CD4-positive, alpha-beta memory T cell (primary cell): ENCODE data around the gene PKN2. TPM values are rescaled to one million over a fixed set of nuclear protein-coding genes. Genes with fewer than 3 reads are reported as not detected.

Experiments used
- CTCF ChIA-PET: fragments of 350-600 bp; sonication (Branson Sonifier 250); formaldehyde crosslinking; loops from one replicate; lab custom pipeline; 2021; ENCODE audit warnings: inconsistent platforms; ENCODE audit not compliant: partially characterized antibody; lab: Charles Lee
- POLR2A ChIA-PET: fragments of 350-600 bp; sonication (Branson Sonifier 250); formaldehyde crosslinking; loops from one replicate; lab custom pipeline; 2021; ENCODE audit not compliant: partially characterized antibody; lab: Charles Lee
- DNase-seq, 5 donors: peaks; one replicate each; pipeline versions ENCODE4 v3.0.0 to v3.0.0-alpha.2; 2020 to 2022; ENCODE audit warnings: mixed read lengths in 1 of 5
- H3K27ac ChIP-seq: one replicate; pipeline ENCODE4 v1.7.0; 2013; ENCODE audit warnings: low read depth, low read length
- H3K27me3 ChIP-seq: 2 replicates; pipeline ENCODE4 v1.7.0; 2013; ENCODE audit warnings: mild to moderate bottlenecking, low read length, moderate library complexity; ENCODE audit not compliant: insufficient read depth
- H3K36me3 ChIP-seq: 2 replicates; pipeline ENCODE4 v1.7.0; 2013; ENCODE audit warnings: mild to moderate bottlenecking, low read length, moderate library complexity; ENCODE audit not compliant: insufficient read depth
- H3K4me1 ChIP-seq: 2 replicates; pipeline ENCODE4 v1.7.0; 2013; ENCODE audit warnings: mild to moderate bottlenecking, low read length, moderate library complexity; ENCODE audit not compliant: insufficient read depth
- H3K4me3 ChIP-seq, 2 donors: one replicate each; pipeline ENCODE4 v1.7.0; 2013; ENCODE audit warnings: low read length in 2 of 2, mild to moderate bottlenecking in 1 of 2
- H3K9me3 ChIP-seq, 2 donors: one replicate each; pipeline ENCODE4 v1.7.0; 2013; ENCODE audit warnings: low read length in 2 of 2, control low read depth in 1 of 2; ENCODE audit not compliant: control insufficient read depth in 1 of 2
- H3K27ac Mint-ChIP-seq, 7 donors: one replicate each; pipeline ENCODE4 v1.8.0; 2020 to 2021; ENCODE audit warnings: mixed read lengths in 7 of 7, mild to moderate bottlenecking in 6 of 7, inconsistent platforms in 3 of 7, moderate library complexity in 3 of 7
- H3K27me3 Mint-ChIP-seq, 2 donors: one replicate each; pipeline ENCODE4 v1.8.0; 2020 to 2021; ENCODE audit warnings: mixed read lengths in 2 of 2
- H3K36me3 Mint-ChIP-seq, 2 donors: one replicate each; pipeline ENCODE4 v1.8.0; 2020 to 2021; ENCODE audit warnings: mixed read lengths in 2 of 2, inconsistent platforms in 1 of 2, mild to moderate bottlenecking in 1 of 2
- H3K4me1 Mint-ChIP-seq, 4 donors: one replicate each; pipeline ENCODE4 v1.8.0; 2020 to 2021; ENCODE audit warnings: mixed read lengths in 4 of 4, mild to moderate bottlenecking in 1 of 4
- H3K4me3 Mint-ChIP-seq, 8 donors: one replicate each; pipeline ENCODE4 v1.8.0; 2020 to 2021; ENCODE audit warnings: mixed read lengths in 8 of 8, mild to moderate bottlenecking in 7 of 8, moderate library complexity in 6 of 8, inconsistent platforms in 3 of 8
- H3K9me3 Mint-ChIP-seq, 8 donors: one replicate each; pipeline ENCODE4 v1.8.0; 2020 to 2021; ENCODE audit warnings: mixed read lengths in 8 of 8, mild to moderate bottlenecking in 5 of 8, inconsistent platforms in 3 of 8, moderate library complexity in 1 of 8
- intact Hi-C: fragments of 100-400 bp; cut with micrococcal nuclease; formaldehyde crosslinking; loops from one replicate; pipeline ENCODE4 v1.15.1; 2023
- polyA plus RNA-seq, 2 donors: library from polyadenylated mRNA; unstranded; fragments of 300-500 nt; fragmentation: Illumina TruSeq; gene quantifications; one replicate each; pipeline ENCODE4 v1.2.3, GENCODE V29; 2021
- total RNA-seq, 2 experiments: library from RNA; stranded (reverse); gene quantifications; one replicate each; pipeline ENCODE4 v1.2.3, GENCODE V29; 2021

The PKN2 gene
- total and polyA plus RNA-seq, 4 experiments from 2014 or later = 6.0 to 42.0 (median 23.3) TPM

DNA sequence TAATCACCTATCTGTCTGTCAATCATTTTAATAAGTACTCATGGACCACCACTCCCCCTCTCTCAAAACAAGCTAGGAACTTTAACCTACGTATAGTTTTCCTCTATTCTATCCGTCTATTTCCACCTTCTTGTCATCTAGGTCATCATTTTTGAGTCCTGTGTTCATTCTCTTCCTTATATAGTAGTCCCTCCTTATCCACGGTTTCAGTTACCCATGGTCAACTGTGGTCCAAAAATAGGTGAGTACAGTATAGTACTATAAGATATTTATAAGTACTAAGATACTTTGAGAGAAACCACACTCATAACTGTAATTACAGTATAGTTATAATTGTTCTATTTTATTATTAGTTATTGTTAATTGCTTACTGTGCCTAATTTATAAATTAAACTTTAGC, 7.5 kb downstream of the PKN2 start:
- ChIA-PET POLR2A (no interaction called here), CTCF (no interaction called here)
- Histone ChIP-seq H3K27ac (no peak overlapping the region), H3K4me1 (peaks cover 20% of the 10 kb centered on the region), H3K4me3 (no peak overlapping the region), H3K27me3 (no peaks in the 10 kb centered on the region), H3K36me3 (no peaks in the 10 kb centered on the region), H3K9me3 (no peaks in the 10 kb centered on the region)
- intact Hi-C loops = no loop called here
- no peak for DNase-seq
- Mint-ChIP-seq H3K27ac (peak overlapping the region in 1 of 7 donors; percentile 61), H3K9me3 (no peaks in the 10 kb centered on the region), H3K36me3 (peaks cover 4 to 19% of the 10 kb centered on the region in 2 donors), H3K4me3 (no peak overlapping the region), H3K27me3 (no peaks in the 10 kb centered on the region), H3K4me1 (peaks cover 28 to 81% (median 39%) of the 10 kb centered on the region in 4 donors)

DNA sequence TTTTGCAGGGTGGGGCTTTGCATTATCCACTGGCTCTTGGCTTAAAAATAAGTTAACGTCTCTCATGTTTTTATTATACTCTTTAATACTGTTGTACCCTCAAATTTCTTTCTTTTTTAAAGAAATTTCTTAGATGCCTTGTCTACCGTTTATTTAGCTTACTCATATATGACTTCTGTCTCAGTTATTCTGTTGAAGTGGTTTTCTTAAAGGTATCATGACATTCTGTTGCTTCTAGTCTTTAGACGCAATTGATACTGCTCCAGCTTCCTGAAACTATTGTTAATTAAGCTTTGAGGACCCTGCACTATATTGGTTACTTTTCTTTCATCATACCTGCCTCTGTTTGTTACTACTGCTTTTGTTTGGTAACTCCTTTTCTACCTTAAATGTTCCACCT, 11.7 kb downstream of the PKN2 start:
- Mint-ChIP-seq H3K36me3 (peaks cover 16 to 19% of the 10 kb centered on the region in 2 donors), H3K27ac (peak overlapping the region in 1 of 7 donors; percentile 25), H3K4me1 (peaks cover 31 to 55% (median 46%) of the 10 kb centered on the region in 4 donors), H3K4me3 (no peak overlapping the region), H3K27me3 (no peaks in the 10 kb centered on the region), H3K9me3 (no peaks in the 10 kb centered on the region)
- H3K9me3 ChIP-seq = no peaks in the 10 kb centered on the region
- intact Hi-C loops = loop anchor here (5.0 kb wide), 1 partner anchor 38 kb away; no protein-coding TSS in a partner anchor
- H3K27me3 ChIP-seq = no peaks in the 10 kb centered on the region
- ChIA-PET POLR2A (interaction anchor here (2.2 kb wide), 1 partner anchor 12 kb away, joined by 7 read pairs; the partner anchor contains the start of gene PKN2), CTCF (interaction anchor here (2.6 kb wide), 1 partner anchor 10 kb away, joined by 9 read pairs; no protein-coding TSS in a partner anchor)
- no peak overlapping the region for H3K27ac ChIP-seq
- H3K4me1 ChIP-seq = peaks cover 14% of the 10 kb centered on the region
- no peaks in the 10 kb centered on the region for H3K36me3 ChIP-seq
- no peak for DNase-seq
- no peak overlapping the region for H3K4me3 ChIP-seq

DNA sequence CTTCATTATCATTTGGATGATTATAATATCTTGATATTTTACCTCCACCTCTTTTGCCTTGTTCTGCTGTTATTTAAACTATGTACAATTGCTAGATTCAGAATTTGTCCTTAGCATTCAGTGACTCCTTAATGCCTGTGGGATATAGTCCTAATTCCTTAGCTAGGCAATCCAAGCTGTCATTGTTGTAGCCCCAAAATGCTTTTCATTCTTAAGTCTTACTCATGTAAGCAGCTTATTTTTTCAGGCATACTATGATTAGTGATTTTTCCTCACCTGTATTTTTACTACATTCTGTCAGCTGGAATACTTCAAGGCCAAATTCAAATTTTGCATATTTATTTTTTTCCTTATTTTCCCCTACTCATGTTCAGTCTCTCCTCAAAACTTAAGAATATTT, 13.4 kb downstream of the PKN2 start:
- H3K27me3 Mint-ChIP-seq = no peaks in the 10 kb centered on the region
- H3K27me3 ChIP-seq = no peaks in the 10 kb centered on the region
- H3K27ac ChIP-seq = no peak overlapping the region
- no peaks in the 10 kb centered on the region for H3K36me3 ChIP-seq
- H3K27ac Mint-ChIP-seq = peak overlapping the region in 1 of 7 donors; percentile 5
- peaks cover 12 to 17% of the 10 kb centered on the region in 2 donors for H3K36me3 Mint-ChIP-seq
- POLR2A ChIA-PET = no interaction called here
- H3K4me1 Mint-ChIP-seq = peaks cover 25 to 58% (median 37%) of the 10 kb centered on the region in 4 donors
- H3K4me1 ChIP-seq = peaks cover 14% of the 10 kb centered on the region
- no peak overlapping the region for H3K4me3 ChIP-seq
- H3K9me3 ChIP-seq = no peaks in the 10 kb centered on the region
- DNase-seq = no peak
- intact Hi-C loops = loop anchor here (5.0 kb wide), 1 partner anchor 40 kb away; no protein-coding TSS in a partner anchor
- CTCF ChIA-PET = no interaction called here
- no peak overlapping the region for H3K4me3 Mint-ChIP-seq
- H3K9me3 Mint-ChIP-seq = no peaks in the 10 kb centered on the region

DNA sequence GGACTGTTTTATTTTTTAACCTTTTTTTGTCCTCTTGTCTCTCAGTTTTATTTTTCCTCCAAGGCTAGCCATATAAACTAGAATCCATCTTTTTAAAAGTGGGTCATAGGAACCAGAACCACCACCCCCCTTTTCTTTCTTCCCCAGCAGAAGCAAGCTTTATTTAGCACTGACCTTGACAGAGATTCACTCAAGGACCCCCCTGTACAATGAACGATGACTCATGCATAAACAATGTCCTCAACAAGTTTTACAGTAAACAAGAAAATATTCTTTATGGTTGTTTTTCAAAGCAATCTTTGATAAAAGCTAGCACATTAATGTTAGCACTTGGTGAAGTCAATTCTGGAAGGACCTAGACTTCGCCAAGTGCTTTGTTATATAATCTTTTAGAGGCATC, 14.1 kb downstream of the PKN2 start:
- no peak overlapping the region for H3K4me3 Mint-ChIP-seq
- no peak for DNase-seq
- H3K36me3 Mint-ChIP-seq = peaks cover 12 to 19% of the 10 kb centered on the region in 2 donors
- Histone ChIP-seq H3K4me1 (peaks cover 14% of the 10 kb centered on the region), H3K4me3 (no peak overlapping the region), H3K27ac (no peak overlapping the region), H3K27me3 (no peaks in the 10 kb centered on the region), H3K9me3 (no peaks in the 10 kb centered on the region), H3K36me3 (no peaks in the 10 kb centered on the region)
- CTCF ChIA-PET = interaction anchor here (0.6 kb wide), 1 partner anchor 90 kb away, joined by 3 read pairs; no protein-coding TSS in a partner anchor
- peak overlapping the region in 1 of 7 donors; percentile 16 for H3K27ac Mint-ChIP-seq
- POLR2A ChIA-PET = no interaction called here
- no peaks in the 10 kb centered on the region for H3K27me3 Mint-ChIP-seq
- peaks cover 26 to 62% (median 37%) of the 10 kb centered on the region in 4 donors for H3K4me1 Mint-ChIP-seq
- intact Hi-C loops = loop anchor here (5.0 kb wide), 1 partner anchor 41 kb away; no protein-coding TSS in a partner anchor
- H3K9me3 Mint-ChIP-seq = no peaks in the 10 kb centered on the region

DNA sequence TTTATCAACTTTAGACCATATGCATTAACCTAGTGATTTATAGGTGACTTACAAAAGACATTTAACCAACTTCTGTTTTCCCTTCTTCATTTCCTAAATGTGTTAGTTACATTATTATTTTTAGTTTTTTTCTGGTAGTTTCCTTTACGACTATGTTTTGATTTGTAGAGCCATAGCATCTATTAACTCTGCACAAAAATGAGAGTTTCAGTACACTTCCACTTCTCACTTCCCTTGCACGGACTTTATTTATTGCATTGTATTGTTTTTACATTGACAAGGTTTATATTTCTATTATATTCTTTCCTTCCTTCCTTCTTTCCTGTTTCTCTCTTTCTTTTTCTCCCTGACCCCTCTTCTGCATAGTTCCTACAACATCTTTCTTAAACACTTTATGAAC, 14.7 kb downstream of the PKN2 start:
- Mint-ChIP-seq H3K4me3 (no peak overlapping the region), H3K36me3 (peaks cover 12 to 16% of the 10 kb centered on the region in 2 donors), H3K27ac (no peak overlapping the region), H3K4me1 (peaks cover 28 to 62% (median 37%) of the 10 kb centered on the region in 4 donors), H3K9me3 (no peaks in the 10 kb centered on the region), H3K27me3 (no peaks in the 10 kb centered on the region)
- peaks cover 14% of the 10 kb centered on the region for H3K4me1 ChIP-seq
- H3K9me3 ChIP-seq = no peaks in the 10 kb centered on the region
- no peaks in the 10 kb centered on the region for H3K36me3 ChIP-seq
- CTCF ChIA-PET = interaction anchor here (0.6 kb wide), 1 partner anchor 89 kb away, joined by 3 read pairs; no protein-coding TSS in a partner anchor
- no peak for DNase-seq
- no peak overlapping the region for H3K4me3 ChIP-seq
- no peak overlapping the region for H3K27ac ChIP-seq
- no peaks in the 10 kb centered on the region for H3K27me3 ChIP-seq
- POLR2A ChIA-PET = no interaction called here
- intact Hi-C loops = loop anchor here (5.0 kb wide), 1 partner anchor 41 kb away; no protein-coding TSS in a partner anchor

DNA sequence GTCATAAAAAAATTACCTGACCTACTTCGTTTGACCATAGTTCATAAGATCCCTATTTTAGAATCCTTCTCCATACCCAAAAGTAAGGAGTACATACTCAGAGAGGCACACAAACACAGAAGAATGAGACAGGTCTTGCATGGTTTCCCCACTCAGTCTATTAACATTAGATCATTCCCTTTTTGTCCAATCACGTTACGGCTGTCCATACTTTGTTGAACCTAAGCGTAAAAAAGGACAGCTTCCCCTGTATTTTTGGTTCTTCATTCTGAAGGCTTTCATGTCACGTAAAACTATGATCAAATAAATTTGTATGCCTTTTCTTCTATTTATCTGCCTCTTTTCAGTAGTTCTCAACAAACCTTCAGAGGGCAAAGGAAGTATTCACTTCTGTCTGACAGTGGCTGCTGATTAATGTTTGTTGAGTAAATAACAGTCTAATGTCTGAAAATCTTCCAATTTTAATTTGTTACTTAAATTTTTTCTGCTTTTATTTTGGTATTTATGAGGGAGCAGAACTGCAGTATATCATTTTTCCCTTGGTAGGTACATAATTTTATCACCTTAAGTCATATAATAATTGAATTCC, 16.4 kb downstream of the PKN2 start:
- peaks cover 11% of the 10 kb centered on the region for H3K4me1 ChIP-seq
- DNase-seq = no peak
- peaks cover 21 to 48% (median 28%) of the 10 kb centered on the region in 4 donors for H3K4me1 Mint-ChIP-seq
- no peak overlapping the region for H3K4me3 Mint-ChIP-seq
- H3K9me3 Mint-ChIP-seq = no peaks in the 10 kb centered on the region
- intact Hi-C loops = no loop called here
- no peaks in the 10 kb centered on the region for H3K27me3 Mint-ChIP-seq
- CTCF ChIA-PET = no interaction called here
- peaks cover 11 to 12% of the 10 kb centered on the region in 2 donors for H3K36me3 Mint-ChIP-seq
- H3K27ac ChIP-seq = no peak overlapping the region
- H3K27me3 ChIP-seq = no peaks in the 10 kb centered on the region
- no peak overlapping the region for H3K27ac Mint-ChIP-seq
- H3K9me3 ChIP-seq = no peaks in the 10 kb centered on the region
- POLR2A ChIA-PET = interaction anchor here (1.2 kb wide), 1 partner anchor 16 kb away, joined by 3 read pairs; the partner anchor contains the start of gene PKN2
- no peaks in the 10 kb centered on the region for H3K36me3 ChIP-seq
- H3K4me3 ChIP-seq = no peak overlapping the region

DNA sequence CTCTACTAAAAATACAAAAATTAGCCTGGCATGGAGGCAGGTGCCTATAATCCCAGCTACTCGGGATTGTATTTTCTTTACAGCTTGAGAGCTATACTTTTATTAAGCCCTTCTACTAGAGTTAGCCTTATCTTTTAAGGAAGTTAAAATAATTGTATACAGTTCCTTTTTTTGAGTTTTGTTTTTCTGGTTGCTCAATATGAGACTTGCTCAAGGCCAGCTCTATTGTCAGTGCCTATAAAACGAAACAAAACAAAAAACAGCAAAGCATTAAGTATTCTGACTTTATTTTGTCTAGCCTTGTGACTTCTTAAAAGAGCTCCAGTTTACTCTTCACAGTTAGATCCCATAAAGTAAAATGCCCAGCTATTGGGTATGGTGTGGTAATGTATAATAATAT, 17.2 kb downstream of the PKN2 start:
- ChIA-PET POLR2A (interaction anchor here (1.2 kb wide), 1 partner anchor 17 kb away, joined by 3 read pairs; the partner anchor contains the start of gene PKN2), CTCF (interaction anchor here (1.2 kb wide), 1 partner anchor 176 kb away, joined by 4 read pairs; no protein-coding TSS in a partner anchor)
- peaks cover 16 to 42% (median 22%) of the 10 kb centered on the region in 4 donors for H3K4me1 Mint-ChIP-seq
- Histone ChIP-seq H3K4me3 (no peak overlapping the region), H3K9me3 (no peaks in the 10 kb centered on the region), H3K4me1 (peaks cover 7% of the 10 kb centered on the region), H3K36me3 (no peaks in the 10 kb centered on the region), H3K27ac (no peak overlapping the region), H3K27me3 (no peaks in the 10 kb centered on the region)
- peaks cover 10 to 12% of the 10 kb centered on the region in 2 donors for H3K36me3 Mint-ChIP-seq
- no peaks in the 10 kb centered on the region for H3K9me3 Mint-ChIP-seq
- no peak for DNase-seq
- intact Hi-C loops = no loop called here
- no peak overlapping the region for H3K27ac Mint-ChIP-seq
- H3K27me3 Mint-ChIP-seq = no peaks in the 10 kb centered on the region
- H3K4me3 Mint-ChIP-seq = no peak overlapping the region
